K562 (cell line): ENCODE data around the gene PREX1. TPM values are rescaled to one million over a fixed set of nuclear protein-coding genes. Genes with fewer than 3 reads are reported as not detected.

Experiments used
- ATF1 ChIP-seq, 2 experiments: fragments of 450-650 bp in 1 of 2; IDR thresholded peaks; 2 replicates each; pipeline ENCODE4 v1.6.1; 2016; ENCODE audit warnings: missing compliant biosample characterization in 1 of 2, missing genetic modification characterization in 1 of 2
- ESRRA ChIP-seq: fragments of 450-650 bp; IDR thresholded peaks from 2 replicates; pipeline ENCODE4 v1.6.1; 2014; ENCODE audit warnings: low read depth, mild to moderate bottlenecking, moderate library complexity, borderline replicate concordance
- GABPA ChIP-seq: fragments of 200-800 bp; sonication (Bioruptor generic); conservative IDR thresholded peaks from 2 replicates; pipeline ENCODE4 v1.6.1; 2016; ENCODE audit warnings: low read depth, missing genetic modification characterization, missing compliant biosample characterization
- NFIC ChIP-seq: fragments of 450-650 bp; IDR thresholded peaks from 2 replicates; pipeline ENCODE4 v1.6.1; 2017; ENCODE audit warnings: mild to moderate bottlenecking, inconsistent platforms
- ZKSCAN8 ChIP-seq: fragments of 200-800 bp; sonication (Bioruptor generic); IDR thresholded peaks from 2 replicates; pipeline ENCODE4 v1.6.1; 2016; ENCODE audit warnings: missing genetic modification characterization, missing compliant biosample characterization
- ZNF217 ChIP-seq: sonication (generic); formaldehyde crosslinking; IDR thresholded peaks from 2 replicates; pipeline ENCODE4 v1.8.0; 2022; ENCODE audit warnings: mild to moderate bottlenecking, missing genetic modification reagents
- polyA plus RNA-seq, 8 experiments: library from polyadenylated mRNA; depleted of rRNA in 4 of 8; stranded (reverse) in 5 of 8; unstranded in 3 of 8; fragments of >200 nt; fragmentation: Nextera tagmentation in 2 of 8; fragmentation: Illumina TruSeq in 1 of 8; extraction: Ambion mirVana in 2 of 8; extraction: Trizol in 1 of 8; gene quantifications; 2 replicates each; pipeline versions ENCODE4 v1.2.1 to v1.2.3, GENCODE V29; 2011 to 2014; ENCODE audit warnings: inconsistent platforms in 1 of 8, missing spikeins in 1 of 8
- total RNA-seq, 7 experiments: library from RNA; depleted of rRNA in 6 of 7; stranded (reverse); fragments of >200 nt in 6 of 7; fragmentation: Illumina TruSeq in 2 of 7; extraction: Trizol in 2 of 7; gene quantifications; 2 replicates each; pipeline versions ENCODE4 v1.2.1 to v1.2.3, GENCODE V29; 2011 to 2021; ENCODE audit warnings: low replicate concordance in 1 of 7
- TF ChIP-seq, protein P1 (sequence below): sonication (generic); formaldehyde crosslinking; IDR thresholded peaks from 2 replicates; pipeline ENCODE4 v1.8.0; 2022; ENCODE audit warnings: missing genetic modification reagents, mild to moderate bottlenecking, moderate library complexity, borderline replicate concordance
- TF ChIP-seq, protein P2 (sequence below): fragments of 450-650 bp; formaldehyde crosslinking; IDR thresholded peaks from 2 replicates; pipeline ENCODE4 v1.4.0; 2020; ENCODE audit warnings: mild to moderate bottlenecking, moderate library complexity
- TF ChIP-seq, protein P3 (sequence below): fragments of 250-450 bp; sonication (Bioruptor Pico); IDR thresholded peaks from 2 replicates; pipeline ENCODE4 v1.4.0; 2020; ENCODE audit warnings: mild to moderate bottlenecking, moderate library complexity
- TF ChIP-seq, protein P4 (sequence below): sonication (generic); formaldehyde crosslinking; IDR thresholded peaks from 2 replicates; pipeline ENCODE4 v1.8.0; 2023; ENCODE audit warnings: mild to moderate bottlenecking, missing genetic modification reagents
- TF ChIP-seq, protein P5 (sequence below): sonication (generic); formaldehyde crosslinking; IDR thresholded peaks from 2 replicates; pipeline ENCODE4 v1.9.0; 2022; ENCODE audit warnings: mild to moderate bottlenecking, missing genetic modification reagents
- TF ChIP-seq, protein P6 (sequence below): sonication (generic); formaldehyde crosslinking; IDR thresholded peaks from 2 replicates; pipeline ENCODE4 v1.8.0; 2023; ENCODE audit warnings: missing genetic modification reagents, mild to moderate bottlenecking, borderline replicate concordance

Gene PREX1
- total and polyA plus RNA-seq, 9 of the 15 experiments (the other 6 are each of a cell fraction or from before 2014, with no cell fraction given): 0.37 to 10.4 (median 4.8) TPM

DNA sequence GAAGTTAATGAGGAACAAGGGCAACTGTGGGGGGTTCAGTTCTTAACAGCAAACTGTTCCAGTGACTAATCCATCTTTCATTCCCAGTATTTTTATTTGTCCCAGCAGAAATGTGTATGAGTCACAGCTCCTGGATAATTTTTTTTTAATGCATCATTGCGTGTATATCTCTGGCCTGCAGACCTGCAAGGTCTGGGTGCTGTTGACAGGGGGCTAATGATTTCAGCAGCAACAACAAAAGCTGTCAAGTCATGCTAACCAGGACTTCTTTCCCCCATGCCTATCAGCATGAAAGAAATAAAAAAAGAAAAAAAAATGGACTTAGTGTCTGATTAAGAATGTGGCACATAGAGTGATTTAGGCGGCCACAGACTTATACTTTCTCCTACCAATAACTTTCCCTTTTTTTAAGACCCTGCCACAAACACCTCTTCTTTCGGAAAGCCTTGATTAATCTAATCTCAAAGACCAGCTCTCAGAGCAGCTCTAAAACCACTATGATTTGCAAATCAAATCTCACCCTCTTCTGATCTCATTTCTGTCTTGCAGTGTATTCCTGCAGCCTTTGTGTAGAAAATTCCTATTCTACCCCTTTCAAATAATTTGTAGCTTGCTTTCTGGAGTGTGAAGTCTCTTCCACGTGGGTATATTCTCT lies 14.2 kb upstream of the PREX1 start (continued):
- TF ChIP-seq, protein P1, sequence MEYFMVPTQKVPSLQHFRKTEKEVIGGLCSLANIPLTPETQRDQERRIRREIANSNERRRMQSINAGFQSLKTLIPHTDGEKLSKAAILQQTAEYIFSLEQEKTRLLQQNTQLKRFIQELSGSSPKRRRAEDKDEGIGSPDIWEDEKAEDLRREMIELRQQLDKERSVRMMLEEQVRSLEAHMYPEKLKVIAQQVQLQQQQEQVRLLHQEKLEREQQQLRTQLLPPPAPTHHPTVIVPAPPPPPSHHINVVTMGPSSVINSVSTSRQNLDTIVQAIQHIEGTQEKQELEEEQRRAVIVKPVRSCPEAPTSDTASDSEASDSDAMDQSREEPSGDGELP (CRISPR knock-in tag): no peak
- TF ChIP-seq, protein P2, sequence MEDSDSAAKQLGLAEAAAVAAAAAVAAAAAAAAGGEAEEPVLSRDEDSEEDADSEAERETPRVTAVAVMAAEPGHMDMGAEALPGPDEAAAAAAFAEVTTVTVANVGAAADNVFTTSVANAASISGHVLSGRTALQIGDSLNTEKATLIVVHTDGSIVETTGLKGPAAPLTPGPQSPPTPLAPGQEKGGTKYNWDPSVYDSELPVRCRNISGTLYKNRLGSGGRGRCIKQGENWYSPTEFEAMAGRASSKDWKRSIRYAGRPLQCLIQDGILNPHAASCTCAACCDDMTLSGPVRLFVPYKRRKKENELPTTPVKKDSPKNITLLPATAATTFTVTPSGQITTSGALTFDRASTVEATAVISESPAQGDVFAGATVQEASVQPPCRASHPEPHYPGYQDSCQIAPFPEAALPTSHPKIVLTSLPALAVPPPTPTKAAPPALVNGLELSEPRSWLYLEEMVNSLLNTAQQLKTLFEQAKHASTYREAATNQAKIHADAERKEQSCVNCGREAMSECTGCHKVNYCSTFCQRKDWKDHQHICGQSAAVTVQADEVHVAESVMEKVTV (CRISPR knock-in tag): no peak
- no peak for TF ChIP-seq ESRRA
- peak; percentile 12; the same call in 1 of the 2 replicates for TF ChIP-seq NFIC
- TF ChIP-seq ZKSCAN8: no peak
- TF ChIP-seq, protein P3, sequence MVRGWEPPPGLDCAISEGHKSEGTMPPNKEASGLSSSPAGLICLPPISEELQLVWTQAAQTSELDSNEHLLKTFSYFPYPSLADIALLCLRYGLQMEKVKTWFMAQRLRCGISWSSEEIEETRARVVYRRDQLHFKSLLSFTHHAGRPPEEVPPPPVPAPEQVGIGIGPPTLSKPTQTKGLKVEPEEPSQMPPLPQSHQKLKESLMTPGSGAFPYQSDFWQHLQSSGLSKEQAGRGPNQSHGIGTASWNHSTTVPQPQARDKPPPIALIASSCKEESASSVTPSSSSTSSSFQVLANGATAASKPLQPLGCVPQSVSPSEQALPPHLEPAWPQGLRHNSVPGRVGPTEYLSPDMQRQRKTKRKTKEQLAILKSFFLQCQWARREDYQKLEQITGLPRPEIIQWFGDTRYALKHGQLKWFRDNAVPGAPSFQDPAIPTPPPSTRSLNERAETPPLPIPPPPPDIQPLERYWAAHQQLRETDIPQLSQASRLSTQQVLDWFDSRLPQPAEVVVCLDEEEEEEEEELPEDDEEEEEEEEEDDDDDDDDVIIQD: no peak
- no peak for TF ChIP-seq ZNF217 (CRISPR knock-in tag)
- TF ChIP-seq ATF1 (CRISPR knock-in tag; IDR thresholded peaks at IDR 0.05): no peak
- TF ChIP-seq ATF1 (tag; IDR thresholded peaks at IDR 0.05): 0 out of 2 replicates have a peak, but pooled peaks have one; percentile 33
- TF ChIP-seq, protein P4, sequence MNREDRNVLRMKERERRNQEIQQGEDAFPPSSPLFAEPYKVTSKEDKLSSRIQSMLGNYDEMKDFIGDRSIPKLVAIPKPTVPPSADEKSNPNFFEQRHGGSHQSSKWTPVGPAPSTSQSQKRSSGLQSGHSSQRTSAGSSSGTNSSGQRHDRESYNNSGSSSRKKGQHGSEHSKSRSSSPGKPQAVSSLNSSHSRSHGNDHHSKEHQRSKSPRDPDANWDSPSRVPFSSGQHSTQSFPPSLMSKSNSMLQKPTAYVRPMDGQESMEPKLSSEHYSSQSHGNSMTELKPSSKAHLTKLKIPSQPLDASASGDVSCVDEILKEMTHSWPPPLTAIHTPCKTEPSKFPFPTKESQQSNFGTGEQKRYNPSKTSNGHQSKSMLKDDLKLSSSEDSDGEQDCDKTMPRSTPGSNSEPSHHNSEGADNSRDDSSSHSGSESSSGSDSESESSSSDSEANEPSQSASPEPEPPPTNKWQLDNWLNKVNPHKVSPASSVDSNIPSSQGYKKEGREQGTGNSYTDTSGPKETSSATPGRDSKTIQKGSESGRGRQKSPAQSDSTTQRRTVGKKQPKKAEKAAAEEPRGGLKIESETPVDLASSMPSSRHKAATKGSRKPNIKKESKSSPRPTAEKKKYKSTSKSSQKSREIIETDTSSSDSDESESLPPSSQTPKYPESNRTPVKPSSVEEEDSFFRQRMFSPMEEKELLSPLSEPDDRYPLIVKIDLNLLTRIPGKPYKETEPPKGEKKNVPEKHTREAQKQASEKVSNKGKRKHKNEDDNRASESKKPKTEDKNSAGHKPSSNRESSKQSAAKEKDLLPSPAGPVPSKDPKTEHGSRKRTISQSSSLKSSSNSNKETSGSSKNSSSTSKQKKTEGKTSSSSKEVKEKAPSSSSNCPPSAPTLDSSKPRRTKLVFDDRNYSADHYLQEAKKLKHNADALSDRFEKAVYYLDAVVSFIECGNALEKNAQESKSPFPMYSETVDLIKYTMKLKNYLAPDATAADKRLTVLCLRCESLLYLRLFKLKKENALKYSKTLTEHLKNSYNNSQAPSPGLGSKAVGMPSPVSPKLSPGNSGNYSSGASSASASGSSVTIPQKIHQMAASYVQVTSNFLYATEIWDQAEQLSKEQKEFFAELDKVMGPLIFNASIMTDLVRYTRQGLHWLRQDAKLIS (CRISPR knock-in tag): no peak
- TF ChIP-seq, protein P5, sequence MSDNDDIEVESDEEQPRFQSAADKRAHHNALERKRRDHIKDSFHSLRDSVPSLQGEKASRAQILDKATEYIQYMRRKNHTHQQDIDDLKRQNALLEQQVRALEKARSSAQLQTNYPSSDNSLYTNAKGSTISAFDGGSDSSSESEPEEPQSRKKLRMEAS (CRISPR knock-in tag): no peak
- TF ChIP-seq, protein P6, sequence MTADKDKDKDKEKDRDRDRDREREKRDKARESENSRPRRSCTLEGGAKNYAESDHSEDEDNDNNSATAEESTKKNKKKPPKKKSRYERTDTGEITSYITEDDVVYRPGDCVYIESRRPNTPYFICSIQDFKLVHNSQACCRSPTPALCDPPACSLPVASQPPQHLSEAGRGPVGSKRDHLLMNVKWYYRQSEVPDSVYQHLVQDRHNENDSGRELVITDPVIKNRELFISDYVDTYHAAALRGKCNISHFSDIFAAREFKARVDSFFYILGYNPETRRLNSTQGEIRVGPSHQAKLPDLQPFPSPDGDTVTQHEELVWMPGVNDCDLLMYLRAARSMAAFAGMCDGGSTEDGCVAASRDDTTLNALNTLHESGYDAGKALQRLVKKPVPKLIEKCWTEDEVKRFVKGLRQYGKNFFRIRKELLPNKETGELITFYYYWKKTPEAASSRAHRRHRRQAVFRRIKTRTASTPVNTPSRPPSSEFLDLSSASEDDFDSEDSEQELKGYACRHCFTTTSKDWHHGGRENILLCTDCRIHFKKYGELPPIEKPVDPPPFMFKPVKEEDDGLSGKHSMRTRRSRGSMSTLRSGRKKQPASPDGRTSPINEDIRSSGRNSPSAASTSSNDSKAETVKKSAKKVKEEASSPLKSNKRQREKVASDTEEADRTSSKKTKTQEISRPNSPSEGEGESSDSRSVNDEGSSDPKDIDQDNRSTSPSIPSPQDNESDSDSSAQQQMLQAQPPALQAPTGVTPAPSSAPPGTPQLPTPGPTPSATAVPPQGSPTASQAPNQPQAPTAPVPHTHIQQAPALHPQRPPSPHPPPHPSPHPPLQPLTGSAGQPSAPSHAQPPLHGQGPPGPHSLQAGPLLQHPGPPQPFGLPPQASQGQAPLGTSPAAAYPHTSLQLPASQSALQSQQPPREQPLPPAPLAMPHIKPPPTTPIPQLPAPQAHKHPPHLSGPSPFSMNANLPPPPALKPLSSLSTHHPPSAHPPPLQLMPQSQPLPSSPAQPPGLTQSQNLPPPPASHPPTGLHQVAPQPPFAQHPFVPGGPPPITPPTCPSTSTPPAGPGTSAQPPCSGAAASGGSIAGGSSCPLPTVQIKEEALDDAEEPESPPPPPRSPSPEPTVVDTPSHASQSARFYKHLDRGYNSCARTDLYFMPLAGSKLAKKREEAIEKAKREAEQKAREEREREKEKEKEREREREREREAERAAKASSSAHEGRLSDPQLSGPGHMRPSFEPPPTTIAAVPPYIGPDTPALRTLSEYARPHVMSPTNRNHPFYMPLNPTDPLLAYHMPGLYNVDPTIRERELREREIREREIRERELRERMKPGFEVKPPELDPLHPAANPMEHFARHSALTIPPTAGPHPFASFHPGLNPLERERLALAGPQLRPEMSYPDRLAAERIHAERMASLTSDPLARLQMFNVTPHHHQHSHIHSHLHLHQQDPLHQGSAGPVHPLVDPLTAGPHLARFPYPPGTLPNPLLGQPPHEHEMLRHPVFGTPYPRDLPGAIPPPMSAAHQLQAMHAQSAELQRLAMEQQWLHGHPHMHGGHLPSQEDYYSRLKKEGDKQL (CRISPR knock-in tag): no peak
- no peak for TF ChIP-seq GABPA (tag)
